ENCODE measurements around the gene TGFB1I1.

TGFB1I1 gene

GRCh38 chr16:31453255-31454204 is 18.4 kb upstream of the TGFB1I1 start:
- DNase-seq = peak; percentile 67

GRCh38 chr16:31455601-31456314 is 16.2 kb upstream of the TGFB1I1 start:
- peak; percentile 16 for DNase-seq

DNA sequence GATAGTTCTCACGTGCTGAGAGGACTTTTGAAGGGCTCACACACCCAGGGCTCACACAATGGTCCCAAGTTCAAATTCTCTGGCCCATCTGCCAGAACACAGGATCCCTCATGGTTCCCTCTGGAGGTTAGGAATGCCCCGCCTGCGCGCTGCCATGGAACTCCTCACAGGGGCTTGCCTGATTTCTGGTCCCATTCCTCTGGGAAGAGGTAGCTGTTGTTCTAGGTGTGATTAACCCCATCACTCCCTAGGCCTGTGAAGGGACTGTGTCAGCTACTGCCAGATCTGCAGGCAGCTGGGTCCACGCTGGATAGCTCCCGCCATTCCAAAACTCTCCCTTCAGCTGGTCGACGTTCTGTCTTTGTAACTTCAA is 15.0 kb upstream of the TGFB1I1 start:
- DNase-seq = peak; percentile 15

GRCh38 chr16:31458073-31458843 is 13.7 kb upstream of the TGFB1I1 start:
- peak; percentile 56 for DNase-seq

DNA sequence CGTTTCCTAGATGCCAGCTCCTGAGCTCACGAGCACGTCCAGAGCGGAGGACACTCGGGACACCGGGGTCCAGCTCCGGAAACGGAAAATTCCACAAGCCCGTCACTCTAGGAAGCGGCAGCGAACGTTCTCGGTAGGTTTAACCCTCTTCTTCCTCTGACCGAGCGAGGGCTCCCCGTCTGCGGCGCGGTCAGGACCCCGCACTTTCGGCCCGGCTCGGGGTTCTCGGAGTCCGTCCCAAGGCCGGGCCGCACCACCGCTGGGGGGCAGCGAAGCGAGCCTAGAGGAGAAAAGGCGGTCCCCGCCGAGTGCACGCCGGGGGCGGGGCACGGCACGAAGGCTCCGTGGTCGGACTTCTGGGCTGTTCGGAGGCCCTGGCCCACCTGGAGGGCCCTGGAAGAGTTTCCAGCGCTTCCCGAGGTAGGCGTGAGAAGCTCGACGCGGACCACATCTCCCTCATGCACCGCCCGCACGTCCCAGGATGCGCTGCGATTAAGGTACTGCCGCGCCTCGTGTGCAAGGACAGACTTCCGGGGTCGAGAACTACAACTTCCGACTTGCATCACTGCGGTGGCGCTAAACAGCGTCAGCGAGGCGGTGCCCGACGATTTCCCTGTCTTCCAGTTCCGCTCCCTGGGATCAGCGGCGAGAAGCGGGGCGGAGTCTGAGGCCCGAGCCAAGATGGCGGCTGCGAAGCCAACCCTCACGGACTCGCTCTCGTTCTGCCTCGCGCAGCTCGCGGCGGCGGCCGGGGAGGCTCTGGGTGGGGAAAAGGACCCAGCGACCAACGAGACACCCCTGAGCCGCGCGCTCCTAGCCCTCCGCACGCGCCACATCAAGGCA is 12.9 kb upstream of the TGFB1I1 start, which contains the start of gene ARMC5:
ARMC5 (plus strand) TSS at position 658 of the 843 bp plus-strand sequence; CDS start at position 682, 24 bp downstream.
- peak; percentile 98 for DNase-seq

GRCh38 chr16:31459687-31460581 is 12.0 kb upstream of the TGFB1I1 start:
- DNase-seq = peak; percentile 100

DNA sequence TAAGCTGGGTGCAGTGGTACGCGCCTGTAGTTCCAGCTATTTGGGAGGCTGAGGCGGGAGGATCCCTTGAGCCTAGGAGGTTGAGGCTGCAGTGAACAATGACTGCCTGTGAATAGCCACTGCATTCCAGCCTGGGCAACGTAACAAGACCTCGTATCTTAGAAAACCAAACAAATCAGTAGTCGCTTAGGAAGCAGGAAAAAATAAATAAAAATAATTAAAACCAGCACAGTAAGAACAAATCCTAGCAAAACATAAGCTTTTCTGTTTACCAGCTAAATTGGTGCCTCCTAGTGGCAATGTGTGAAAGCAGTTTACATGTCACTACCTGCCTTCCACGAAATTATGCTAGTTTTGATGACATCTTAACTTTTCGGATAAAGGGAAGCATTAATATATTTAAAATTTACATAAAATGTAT is 11.4 kb upstream of the TGFB1I1 start:
- no peak for DNase-seq

DNA sequence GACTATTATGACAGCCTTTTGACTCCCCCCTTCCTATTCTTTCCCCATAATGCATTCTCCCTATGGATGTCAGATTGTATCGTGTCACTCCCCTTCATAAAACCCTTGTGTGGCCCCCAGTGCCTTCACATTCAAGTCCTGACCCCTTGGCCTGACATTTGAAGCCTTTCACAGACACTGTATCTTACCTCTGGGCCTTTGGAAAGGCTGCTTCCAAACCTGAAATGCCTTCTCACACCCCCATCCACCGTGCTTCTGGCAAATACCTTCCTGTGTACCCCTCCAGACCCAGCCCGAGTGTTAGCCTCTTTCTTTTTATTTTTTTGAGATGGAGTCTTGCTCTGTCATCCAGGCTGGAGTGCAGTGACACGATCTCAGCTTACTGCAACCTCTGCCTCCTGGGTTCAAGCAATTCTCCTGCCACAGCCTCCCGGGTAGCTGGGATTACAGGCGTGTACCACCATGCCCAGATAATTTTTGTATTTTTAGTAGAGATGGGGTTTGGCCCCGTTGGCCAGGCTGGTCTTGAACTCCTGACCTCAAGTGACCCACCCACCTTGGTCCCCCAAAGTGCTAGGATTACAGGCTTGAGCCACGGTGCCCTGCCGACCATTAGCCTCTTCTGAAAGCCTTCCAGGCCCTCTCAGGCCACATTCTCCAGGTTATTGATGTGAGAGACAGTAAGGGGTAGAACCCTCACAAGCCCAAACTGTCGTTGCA is 10.6 kb upstream of the TGFB1I1 start:
- DNase-seq = no peak

- no peak for DNase-seq
These were observed 9.8 kb upstream of the TGFB1I1 start for GRCh38 chr16:31461921-31462804.

DNA sequence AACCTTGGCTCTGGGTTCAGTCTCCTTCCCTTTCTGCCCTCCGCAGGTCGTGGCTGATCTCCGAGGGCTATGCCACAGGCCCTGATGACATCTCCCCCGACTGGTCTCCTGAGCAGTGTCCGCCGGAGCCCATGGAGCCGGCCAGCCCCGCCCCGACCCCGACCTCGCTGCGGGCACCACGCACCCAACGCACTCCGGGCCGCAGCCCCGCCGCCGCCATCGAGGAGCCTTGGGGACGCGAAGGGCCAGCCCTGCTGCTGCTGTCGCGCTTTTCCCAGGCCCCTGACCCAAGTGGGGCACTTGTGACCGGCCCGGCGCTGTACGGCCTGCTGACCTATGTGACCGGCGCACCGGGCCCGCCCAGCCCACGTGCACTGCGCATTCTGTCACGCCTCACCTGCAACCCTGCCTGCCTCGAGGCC is 7.6 kb upstream of the TGFB1I1 start:
- no peak for DNase-seq

DNA sequence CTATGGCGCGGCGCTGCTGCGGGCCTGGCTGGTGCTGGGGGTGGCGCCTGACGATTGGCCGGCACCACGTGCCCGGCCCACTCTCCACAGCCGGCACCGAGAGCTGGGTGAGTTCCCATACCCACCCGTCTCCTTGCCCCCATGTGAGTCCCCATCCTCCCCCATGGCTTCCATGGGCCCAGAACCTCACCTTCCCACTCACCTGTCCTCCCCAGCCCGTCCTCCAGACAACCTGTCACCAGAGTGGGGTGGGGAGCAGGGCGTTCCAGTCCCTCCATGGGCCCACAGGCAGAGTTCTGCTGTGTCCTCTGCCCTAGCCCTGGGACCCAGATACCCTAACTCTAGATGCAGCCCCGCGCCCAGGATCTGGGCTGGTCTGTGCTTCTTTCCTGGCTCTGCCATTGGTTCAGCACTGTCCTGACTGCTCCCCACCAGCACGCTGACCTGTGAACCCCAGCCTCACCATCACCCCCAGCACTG is 7.1 kb upstream of the TGFB1I1 start:
- DNase-seq = no peak

DNA sequence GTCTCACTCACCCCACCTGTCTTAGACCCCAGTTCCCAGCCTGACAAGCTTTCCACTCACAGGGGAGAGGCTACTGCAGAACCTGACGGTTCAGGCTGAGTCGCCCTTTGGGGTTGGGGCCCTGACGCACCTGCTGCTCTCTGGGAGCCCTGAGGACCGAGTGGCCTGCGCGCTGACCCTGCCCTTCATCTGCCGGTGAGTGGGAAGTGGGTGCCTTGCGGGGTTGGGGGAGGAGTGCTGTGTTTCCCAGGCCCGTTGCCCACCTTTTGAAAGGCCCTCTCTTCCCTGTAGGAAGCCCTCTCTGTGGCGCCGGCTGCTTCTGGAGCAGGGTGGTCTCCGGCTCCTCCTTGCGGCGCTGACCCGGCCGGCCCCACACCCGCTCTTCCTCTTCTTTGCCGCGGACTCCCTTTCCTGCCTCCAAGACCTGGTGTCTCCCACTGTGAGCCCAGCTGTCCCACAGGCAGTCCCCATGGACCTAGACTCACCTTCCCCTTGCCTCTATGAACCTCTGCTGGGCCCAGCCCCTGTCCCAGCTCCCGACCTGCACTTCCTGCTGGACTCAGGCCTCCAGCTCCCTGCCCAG is 6.1 kb upstream of the TGFB1I1 start:
- no peak for DNase-seq

GRCh38 chr16:31466381-31466841 is 5.5 kb upstream of the TGFB1I1 start:
- DNase-seq = no peak

- DNase-seq = no peak
These were observed 4.7 kb upstream of the TGFB1I1 start for GRCh38 chr16:31467151-31467773.

GRCh38 chr16:31467858-31468257 is 4.1 kb upstream of the TGFB1I1 start:
- DNase-seq = no peak

DNA sequence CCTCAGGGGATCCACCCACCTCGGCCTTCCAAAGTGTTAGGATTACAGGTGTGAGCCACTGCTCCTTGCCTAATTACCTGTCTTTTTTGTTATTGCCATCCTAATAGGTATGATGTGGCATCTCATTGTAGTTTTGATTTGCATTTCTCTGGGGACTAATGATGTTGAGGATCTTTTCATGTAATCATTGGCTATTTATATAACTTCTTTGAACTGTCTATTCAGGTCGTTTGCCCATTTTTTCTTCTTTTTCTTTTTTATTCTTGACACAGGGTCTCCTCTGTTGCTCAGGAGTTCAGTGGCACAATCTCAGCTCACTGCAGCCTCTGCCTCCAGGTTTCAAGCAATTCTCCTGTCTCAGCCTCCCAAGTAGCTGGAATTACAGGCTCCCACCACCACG is 1.3 kb upstream of the TGFB1I1 start:
- no peak for DNase-seq

GRCh38 chr16:31471241-31471874 is 594 bp upstream of the TGFB1I1 start:
- DNase-seq = no peak

Measured in CD4-positive, alpha-beta T cell treated with Interleukin-15 for 1 hour (primary cell).